ENCODE results near the gene VPS16. TPM values are rescaled to one million over a fixed set of nuclear protein-coding genes. Genes with fewer than 3 reads are reported as not detected.

VPS16 gene
- total and polyA plus RNA-seq, 2 of the 8 experiments (the other 6 are each of a cell fraction or from before 2014, with no cell fraction given): 23.8 to 25.9 TPM

DNA sequence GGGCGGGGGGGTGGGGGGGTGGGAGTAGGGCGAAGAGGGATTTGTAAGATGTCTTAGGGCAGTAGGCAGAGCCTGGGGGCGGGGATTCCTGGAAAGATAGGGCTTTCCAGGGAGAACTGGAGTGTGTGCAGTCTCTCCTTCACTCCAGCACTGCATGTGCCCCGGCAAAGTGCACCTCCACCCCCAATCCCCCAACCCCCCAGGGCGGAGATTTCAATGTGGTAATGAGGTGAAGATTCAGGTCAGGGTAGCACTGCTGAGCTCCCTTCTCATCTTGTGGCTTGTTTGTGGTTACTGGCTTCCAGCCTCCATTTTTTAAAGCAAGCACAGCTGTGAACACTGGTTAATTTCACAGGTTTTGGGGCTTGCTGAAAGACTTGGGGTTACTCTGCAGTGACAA is 18.5 kb upstream of the VPS16 start:
- no peak overlapping the region for H2BK5ac ChIP-seq (ENCODE audit: low read depth, low read length)
- H3K79me1 ChIP-seq (ENCODE audit: low read depth, low read length): no peaks in the 10 kb centered on the region
- H3K4me3 ChIP-seq (ENCODE audit: extremely low read depth in 1 of 4, insufficient read depth in 2 of 4, low read depth in 3 of 4, low read length in 4 of 4): no peak overlapping the region
- H3K9ac ChIP-seq (replicated peaks in 1 of 4; ENCODE audit: extremely low read depth in 1 of 4, low read depth in 3 of 4, low read length in 3 of 4): no peak overlapping the region
- no peaks in the 10 kb centered on the region; a peak in 1 of 4 replicates for H3K9me3 ChIP-seq (ENCODE audit: insufficient read depth in 2 of 2, low read depth in 1 of 2, low read length in 1 of 2)
- H2AK5ac ChIP-seq (ENCODE audit: low read depth, low read length): no peak overlapping the region
- H3K79me2 ChIP-seq (ENCODE audit: control insufficient read depth in 1 of 2, insufficient read depth in 2 of 2, low read length in 2 of 2): no peaks in the 10 kb centered on the region
- no peak overlapping the region; a peak in 1 of 4 replicates for H3K4me2 ChIP-seq (ENCODE audit: insufficient read depth in 1 of 2, low read depth in 2 of 2, low read length in 2 of 2)
- no peaks in the 10 kb centered on the region for H4K20me1 ChIP-seq (replicated peaks in 1 of 2; ENCODE audit: control insufficient read depth in 1 of 2, insufficient read depth in 2 of 2, low read length in 2 of 2)
- no peak overlapping the region for H3K23ac ChIP-seq (ENCODE audit: insufficient read length)
- H3K27ac ChIP-seq (ENCODE audit: low read depth, low read length): no peak overlapping the region
- H4K8ac ChIP-seq (ENCODE audit: extremely low read depth, insufficient read depth, low read length): no peak overlapping the region
- FAIRE-seq (no peak), DNase-seq (ENCODE audit: low read depth in 1 of 2, low spot score in 2 of 2) (peak in 1 of 2 experiments; percentile 39)
- 0 out of 8 replicates have a peak, but pooled peaks cover 0 to 2% (median 0%) of the 10 kb centered on the region in 4 experiments for H3K36me3 ChIP-seq (ENCODE audit: control insufficient read depth in 2 of 4, insufficient read depth in 4 of 4, low read length in 3 of 4)
- POLR2A ChIA-PET (ENCODE audit: partially characterized antibody): interaction anchor here (0.9 to 2.8 kb wide), 6 partner anchors 12 to 224 kb away, joined by 4 to 10 read pairs (median 6); partner anchors contain the start of genes CPXM1, MRPS26, PCED1A and VPS16
- TF ChIP-seq SIN3A (conservative IDR thresholded peaks at IDR 0.05 in 1 of 2, IDR thresholded peaks at IDR 0.05 in 1 of 2; ENCODE audit: low read depth in 1 of 2, low read length in 2 of 2) (no peak), BCL11A (IDR thresholded peaks at IDR 0.05; ENCODE audit: low read depth in 2 of 2, low read length in 2 of 2) (no peak), CBX8 (IDR thresholded peaks at IDR 0.05; ENCODE audit: borderline replicate concordance, low read depth, low read length) (no peak), GABPA (IDR thresholded peaks at IDR 0.05; ENCODE audit: borderline replicate concordance, insufficient read depth, low read length) (no peak), ZNF274 (IDR thresholded peaks at IDR 0.05; ENCODE audit: borderline replicate concordance, extremely low read depth, low read length) (no peak)
- TF ChIP-seq, protein P1, sequence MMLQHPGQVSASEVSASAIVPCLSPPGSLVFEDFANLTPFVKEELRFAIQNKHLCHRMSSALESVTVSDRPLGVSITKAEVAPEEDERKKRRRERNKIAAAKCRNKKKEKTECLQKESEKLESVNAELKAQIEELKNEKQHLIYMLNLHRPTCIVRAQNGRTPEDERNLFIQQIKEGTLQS (IDR thresholded peaks at IDR 0.05; ENCODE audit: insufficient read depth, low read depth, low read length): no peak
- no peak overlapping the region for H2BK15ac ChIP-seq (ENCODE audit: low read length)
- WGBS, 2 experiments (ENCODE audit: extremely low coverage in 1 of 2, insufficient coverage in 1 of 2, insufficient read length in 1 of 2, insufficient replicate concordance in 2 of 2, low coverage in 1 of 2, low lambda C conversion rate in 2 of 2, missing lambda C conversion rate in 1 of 2): 30% methylated on average over 2 of the region's 5 CpGs; no CpG with 5 or more reads in 1 of the 2 experiments
- no peak overlapping the region for H4K5ac ChIP-seq (ENCODE audit: insufficient read length, low read depth, low read length)
- H2BK20ac ChIP-seq (ENCODE audit: low read length): no peak overlapping the region
- H3K14ac ChIP-seq (ENCODE audit: insufficient read length): no peak overlapping the region
- peaks cover 0 to 14% (median 9%) of the 10 kb centered on the region in 4 experiments; a peak in 6 of 7 replicates for H3K4me1 ChIP-seq (replicated peaks in 1 of 4; ENCODE audit: control insufficient read depth in 3 of 4, insufficient read depth in 4 of 4, low read length in 3 of 4)
- H3K18ac ChIP-seq (ENCODE audit: extremely low read depth, low read length): no peak overlapping the region
- no peak overlapping the region for H3K4ac ChIP-seq (replicated peaks; ENCODE audit: insufficient read length, low read depth, low read length)
- H2AFZ ChIP-seq (ENCODE audit: low read length): no peak overlapping the region
- H3K27me3 ChIP-seq (replicated peaks in 1 of 4; ENCODE audit: control insufficient read depth in 3 of 4, extremely low read depth in 1 of 4, insufficient read depth in 3 of 4, low read length in 3 of 4): peaks cover 20 to 39% (median 31%) of the 10 kb centered on the region in 4 experiments
- no peak overlapping the region for H3K56ac ChIP-seq (replicated peaks; ENCODE audit: insufficient read length, low read depth, low read length)
- peaks cover 3% of the 10 kb centered on the region; the same call in 1 of the 2 replicates for H3K23me2 ChIP-seq (ENCODE audit: low read depth, low read length)
- CTCF ChIA-PET (ENCODE audit: partially characterized antibody): interaction anchor here (0.7 to 1.7 kb wide), 3 partner anchors 21 to 48 kb away, joined by 3 to 4 read pairs (median 3); partner anchors contain the start of gene CPXM1
- H2BK12ac ChIP-seq (ENCODE audit: low read depth, low read length): no peak overlapping the region
- no peak overlapping the region for H4K91ac ChIP-seq (replicated peaks; ENCODE audit: insufficient read length, low read length)
- H2BK120ac ChIP-seq (replicated peaks; ENCODE audit: low read depth, low read length): no peak overlapping the region
